NCI-H82 (cell line): ENCODE measurements around the gene FGFR2.

Experiments used
- DNase-seq: peaks from one replicate; lab custom pipeline; 2025; lab: John Stamatoyannopoulos, UW

FGFR2 gene

DNA sequence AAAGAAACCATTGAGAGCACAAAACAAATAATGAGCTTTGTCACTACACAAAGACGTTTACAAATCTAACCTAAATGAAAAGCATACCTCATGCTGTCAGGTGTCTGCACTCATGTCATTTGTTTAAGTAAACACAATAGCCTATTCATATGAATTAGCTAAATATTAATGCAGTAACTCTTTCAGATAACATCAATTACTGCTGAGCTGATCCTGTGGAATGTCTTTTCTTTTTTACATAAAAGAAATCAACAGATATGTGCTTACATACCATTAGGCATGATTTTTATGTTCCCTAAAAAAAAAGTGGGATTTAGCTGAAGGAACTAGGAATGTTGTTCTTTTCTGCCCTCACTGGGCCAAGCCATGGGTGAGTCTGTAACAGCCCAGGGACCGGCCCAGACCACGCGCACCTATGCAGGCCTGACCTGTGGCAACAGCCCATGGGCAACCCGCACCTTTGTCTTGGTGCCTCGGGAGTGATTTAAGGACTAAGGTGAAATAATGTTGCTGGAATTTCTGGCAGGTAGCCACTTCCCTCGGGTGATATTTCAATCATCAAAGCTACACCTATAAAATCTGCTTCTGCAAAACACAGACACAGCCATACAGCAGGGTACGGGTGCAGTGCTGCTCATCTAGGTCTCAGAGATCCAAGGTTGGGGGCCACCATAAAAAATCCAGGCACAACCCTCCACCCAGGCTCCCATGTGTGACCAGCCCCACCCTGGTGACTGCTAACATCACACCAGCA is 44.6 kb downstream of the FGFR2 start:
- no peak for DNase-seq

DNA sequence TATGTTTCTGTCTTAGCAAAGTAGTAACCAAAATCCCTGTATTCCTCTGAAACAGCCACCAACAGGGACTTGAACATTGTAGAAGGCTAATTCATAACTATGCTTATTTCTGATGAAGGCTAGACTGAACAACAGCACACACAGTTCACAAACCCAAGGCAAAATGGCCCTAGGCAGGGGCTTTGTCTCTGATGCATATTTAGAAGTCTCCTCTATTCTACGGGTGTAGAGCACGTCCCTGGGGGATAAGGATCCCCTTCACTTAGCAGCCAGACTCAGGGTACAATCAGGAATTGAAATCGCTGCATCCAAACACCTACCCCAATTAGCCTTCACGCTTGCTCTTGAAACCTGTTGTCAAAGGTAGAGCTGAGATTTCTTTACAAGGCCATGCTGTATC is 45.5 kb downstream of the FGFR2 start:
- DNase-seq, result no peak

DNA sequence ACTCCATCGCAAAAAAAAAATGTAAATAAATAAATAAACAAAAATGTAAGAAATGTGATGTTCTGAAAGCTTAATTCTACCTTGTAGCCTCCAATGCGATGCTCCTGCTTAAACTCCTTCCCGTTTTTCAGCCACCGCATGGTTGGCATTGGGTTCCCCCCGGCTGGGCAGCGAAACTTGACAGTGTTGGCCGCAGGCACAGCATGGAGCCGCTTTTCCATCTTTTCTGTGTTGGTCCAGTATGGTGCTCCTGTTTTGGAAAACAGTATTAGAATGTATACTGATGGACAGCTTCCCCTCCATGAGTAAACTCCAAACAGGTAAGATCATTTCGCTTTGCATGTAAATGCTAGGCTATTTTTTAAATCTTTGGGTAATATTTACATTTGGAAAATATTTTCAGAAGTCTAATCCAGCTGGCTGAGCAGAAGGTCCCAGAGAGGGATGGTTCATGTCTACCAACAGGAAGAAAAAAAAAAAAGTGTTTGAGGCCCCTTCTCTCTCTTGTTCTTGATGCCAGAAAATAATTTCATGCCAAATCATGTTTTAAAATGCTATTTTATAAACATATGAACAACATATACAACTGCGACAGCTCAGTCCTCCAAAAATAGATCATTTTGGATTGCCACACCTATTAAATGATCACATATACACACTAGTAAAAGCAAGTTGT is 46.9 kb downstream of the FGFR2 start:
- DNase-seq, result no peak

DNA sequence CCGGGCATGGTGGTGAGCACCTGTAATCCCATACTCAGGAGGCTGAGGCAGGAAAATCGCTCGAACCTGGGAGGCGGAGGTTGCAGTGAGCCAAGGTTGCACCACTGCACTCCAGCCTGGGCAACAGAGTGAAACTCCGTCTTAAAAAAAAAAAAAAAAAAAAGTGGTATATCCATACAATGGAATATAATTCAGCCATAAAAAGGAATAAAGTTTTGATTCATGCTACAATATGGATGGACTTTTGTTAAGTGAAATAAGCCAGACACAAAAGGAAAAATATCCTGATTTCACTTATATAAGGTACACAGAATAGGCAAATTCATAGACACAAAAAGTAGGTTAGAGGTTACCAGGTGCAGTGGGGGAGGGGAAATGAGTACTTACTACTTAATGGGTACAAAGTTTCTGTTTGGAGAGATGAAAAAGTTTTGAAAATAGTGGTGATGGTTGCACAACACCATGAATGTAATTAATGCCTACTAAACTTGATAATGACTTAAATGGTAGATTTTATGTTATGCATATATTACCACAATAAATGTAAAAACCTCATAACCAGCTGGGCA is 53.9 kb downstream of the FGFR2 start:
- no peak for DNase-seq

DNA sequence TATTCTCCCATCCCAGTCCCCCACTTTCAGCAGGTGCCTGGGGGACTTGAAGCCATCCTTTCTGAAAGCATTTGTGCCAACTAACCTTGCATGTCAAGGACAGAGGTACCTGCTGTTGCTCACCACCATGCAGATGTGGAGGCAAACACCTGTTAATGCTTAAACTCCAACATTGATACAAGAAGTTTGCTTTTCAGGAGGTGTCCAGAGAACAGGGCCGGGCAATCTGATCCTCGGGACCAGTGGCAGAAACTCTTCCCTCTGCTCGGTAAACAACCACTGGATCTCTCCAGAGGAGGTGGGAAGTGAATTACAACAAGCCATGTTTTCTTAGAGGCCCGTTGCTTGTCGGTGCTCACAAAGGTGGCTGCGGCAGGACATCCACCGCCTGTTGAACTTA is 54.7 kb downstream of the FGFR2 start:
- DNase-seq, result no peak

DNA sequence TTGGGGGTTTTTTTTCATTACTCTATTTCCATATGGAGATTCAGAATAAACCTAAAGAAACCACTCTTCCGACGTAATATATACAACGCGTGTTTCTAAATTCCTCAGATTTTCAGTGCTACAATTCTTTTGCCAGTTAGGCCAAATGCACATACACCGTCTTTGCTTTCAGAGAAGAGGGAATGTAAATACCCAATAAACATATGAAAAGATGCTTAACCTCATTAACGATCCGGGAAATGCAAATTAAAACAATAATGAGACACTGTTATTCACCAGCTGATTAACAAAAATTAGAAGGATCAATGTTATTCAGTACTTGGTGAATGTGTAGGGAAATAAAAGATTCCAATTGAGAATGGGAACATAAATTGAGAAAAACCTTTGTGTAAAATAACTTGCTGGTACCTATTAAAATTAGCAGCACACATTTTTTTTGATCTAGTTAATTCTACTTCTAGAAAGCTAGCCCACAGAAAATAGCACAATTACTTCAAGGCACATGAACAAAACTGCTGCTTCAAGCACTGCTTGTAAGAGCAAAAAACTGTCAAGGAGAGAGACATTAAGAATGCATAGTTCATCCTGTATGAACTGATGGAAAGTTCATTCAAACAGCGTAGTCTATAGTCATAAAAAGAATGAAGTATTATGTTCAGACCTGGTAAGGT is 56.7 kb downstream of the FGFR2 start:
- no peak for DNase-seq

DNA sequence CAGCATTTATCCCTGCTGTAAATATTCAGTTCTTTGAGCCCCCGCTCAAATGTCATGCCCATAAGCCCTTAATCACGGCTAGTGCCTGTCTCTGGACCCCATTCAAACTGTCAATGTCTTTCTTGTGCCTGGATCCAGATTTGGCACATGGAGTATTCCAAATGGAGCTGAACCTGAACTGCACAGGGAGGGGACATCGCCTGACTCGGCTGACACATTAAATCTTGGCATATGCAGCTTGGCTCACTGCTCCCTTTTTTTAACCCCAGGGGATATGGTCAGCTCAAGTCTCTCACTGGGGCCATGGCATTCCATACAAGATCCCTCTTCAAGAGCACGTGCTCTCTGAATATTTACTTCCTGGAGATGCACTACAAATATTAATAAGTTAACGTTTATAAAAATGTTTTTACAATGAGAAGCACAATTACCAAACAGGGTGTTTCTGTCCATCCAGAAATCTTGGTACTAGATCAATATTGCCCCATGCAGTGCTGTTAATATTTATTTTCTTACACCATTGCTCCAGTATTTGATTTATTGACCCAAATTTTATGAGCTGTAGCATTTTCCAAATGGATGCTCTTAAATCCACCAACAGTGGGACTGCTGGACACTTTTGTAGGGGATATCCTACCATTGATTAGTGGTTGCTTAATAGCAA is 57.4 kb downstream of the FGFR2 start:
- peak; percentile 34 for DNase-seq

DNA sequence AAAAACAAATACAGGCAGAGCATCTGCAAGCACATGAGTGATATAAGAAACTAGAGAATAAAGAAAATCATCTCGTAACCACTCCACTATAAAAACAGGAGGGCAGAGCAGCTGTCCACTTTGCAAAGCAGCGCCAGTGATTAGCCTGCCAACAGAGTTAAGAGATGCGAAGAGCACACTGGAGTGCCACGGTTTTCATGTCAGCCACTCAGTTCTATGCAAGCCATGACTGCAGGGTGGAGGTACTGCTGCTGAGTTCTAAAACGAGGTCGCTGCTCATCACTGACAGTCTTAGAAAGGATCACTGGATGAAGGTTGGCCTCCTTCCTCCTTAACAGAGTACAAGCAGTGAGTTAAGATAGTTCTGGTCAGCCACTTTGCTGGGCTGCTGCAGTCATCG is 58.5 kb downstream of the FGFR2 start:
- no peak for DNase-seq

DNA sequence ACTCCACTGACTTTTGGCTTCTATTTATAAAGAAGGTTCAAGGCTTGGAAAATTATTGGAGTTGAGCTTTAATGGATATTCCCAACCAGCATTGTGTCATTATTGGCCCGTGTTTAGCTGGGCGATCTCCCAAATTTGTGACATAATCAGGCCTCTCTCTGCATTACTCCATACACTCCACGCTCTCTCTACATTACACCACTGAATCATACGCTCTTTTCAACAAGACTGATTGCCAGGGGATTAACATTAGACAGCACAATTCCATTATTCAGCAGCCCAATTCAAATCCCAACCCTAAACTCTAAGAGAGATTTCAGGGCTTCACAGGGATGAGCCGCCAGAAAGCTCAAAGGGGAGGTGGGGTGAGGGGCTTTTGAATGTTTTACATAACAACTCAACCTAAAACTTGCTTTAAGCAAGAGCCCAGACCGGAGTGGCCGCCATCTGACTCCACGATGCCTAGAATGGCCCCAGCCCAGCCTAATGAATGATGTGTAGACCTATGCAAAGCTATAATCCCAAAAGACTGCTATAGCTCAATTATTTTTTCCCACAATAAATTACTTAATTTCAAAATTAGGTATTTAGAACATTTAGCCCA is 61.8 kb downstream of the FGFR2 start:
- peak; percentile 63 for DNase-seq

DNA sequence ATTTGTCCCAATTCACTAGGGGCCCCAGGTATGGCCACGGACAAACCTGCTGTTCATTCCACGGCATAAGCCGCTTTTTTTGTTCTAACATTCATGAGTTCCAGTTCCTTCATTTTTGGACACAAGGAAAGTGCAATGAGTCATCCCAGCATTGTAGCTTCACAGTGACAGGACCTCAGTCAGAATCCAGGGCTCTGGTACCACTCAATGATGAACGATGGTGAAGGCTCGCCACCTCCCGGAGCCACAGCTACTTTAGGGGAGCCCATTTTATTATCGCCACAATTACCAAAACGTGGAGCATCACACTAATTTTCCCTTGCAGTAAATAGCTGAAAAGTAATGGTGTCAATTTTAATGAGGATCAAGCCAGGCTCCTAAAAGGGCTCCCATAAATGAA is 62.9 kb downstream of the FGFR2 start:
- DNase-seq, result no peak

DNA sequence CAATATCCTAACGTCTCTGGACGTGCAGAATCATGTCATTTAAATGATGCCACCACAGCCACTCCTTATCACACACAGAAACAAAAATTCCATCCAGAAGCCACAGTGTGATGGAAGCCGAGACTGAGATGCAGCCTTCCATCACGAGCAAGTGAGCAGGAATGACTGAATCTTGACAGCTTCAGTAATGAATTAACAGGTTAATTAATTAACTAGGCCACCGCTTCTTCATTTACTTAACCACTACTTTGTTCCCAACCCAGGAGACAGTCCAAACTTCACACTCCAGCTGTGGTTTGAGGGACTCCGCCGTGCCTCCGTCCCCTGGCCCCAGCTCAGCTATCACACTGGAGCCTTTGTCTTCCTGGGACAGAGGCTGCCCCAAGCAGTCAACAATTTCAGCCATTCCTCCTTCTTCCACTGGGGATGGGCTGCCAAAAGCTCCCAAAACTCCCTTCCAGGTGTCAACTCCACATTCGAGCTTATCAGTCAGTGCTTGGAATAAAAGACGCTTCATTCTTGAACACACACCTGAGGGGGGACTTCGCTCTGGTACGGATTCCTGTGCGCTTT is 65.9 kb downstream of the FGFR2 start:
- DNase-seq, result no peak

DNA sequence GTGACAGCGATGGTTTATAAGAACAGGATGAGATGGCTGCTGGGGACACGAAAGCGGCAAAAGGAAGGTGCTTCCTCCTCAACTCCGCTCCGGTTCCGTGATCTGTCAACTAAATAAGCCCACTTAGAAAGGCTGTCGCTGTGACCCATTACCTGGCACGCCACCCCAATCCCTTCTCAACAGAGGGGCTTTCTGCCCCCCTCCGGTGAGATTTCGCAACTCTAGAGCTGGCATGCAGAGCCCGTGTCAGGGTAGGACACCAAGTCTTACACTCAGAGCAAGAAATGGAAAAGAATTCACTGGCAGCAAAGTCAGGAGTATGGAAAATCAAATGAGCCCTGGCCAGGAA is 66.4 kb downstream of the FGFR2 start:
- no peak for DNase-seq

DNA sequence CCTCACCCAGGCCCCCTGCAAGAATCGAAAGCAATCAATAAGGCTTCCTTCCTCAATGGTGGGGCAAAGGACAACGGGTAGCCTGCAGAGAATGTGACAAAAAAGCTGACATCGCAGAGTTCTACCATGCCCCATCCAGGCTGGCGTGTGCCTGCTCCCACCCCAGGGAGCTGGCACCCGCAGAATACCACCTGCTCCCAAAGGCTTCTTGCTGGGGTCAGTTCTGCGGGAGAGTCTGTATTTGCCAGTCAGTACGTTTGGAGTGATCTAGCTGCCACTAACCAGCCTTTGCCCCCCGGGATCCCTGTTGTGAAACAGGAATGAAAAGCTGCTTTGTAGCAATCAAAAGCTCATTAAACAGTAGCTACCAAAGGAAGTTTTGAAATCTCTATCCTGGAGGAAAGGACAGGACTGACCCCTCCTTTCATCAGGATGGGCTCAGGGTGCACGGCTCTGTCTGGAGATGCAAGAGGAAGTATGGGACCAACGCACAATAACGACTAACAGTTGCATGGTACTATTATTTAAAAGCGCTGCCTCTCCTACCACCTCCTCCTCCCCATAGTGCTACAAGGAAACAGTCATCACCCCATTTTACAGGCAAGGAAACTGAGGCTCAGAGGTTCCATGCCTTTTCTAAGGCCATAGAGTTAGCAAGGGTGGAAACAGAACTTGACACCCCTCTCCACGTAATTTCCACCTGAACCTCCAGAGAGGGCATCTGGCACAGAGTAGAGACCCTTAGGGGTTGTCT is 67.0 kb downstream of the FGFR2 start:
- DNase-seq, result no peak

DNA sequence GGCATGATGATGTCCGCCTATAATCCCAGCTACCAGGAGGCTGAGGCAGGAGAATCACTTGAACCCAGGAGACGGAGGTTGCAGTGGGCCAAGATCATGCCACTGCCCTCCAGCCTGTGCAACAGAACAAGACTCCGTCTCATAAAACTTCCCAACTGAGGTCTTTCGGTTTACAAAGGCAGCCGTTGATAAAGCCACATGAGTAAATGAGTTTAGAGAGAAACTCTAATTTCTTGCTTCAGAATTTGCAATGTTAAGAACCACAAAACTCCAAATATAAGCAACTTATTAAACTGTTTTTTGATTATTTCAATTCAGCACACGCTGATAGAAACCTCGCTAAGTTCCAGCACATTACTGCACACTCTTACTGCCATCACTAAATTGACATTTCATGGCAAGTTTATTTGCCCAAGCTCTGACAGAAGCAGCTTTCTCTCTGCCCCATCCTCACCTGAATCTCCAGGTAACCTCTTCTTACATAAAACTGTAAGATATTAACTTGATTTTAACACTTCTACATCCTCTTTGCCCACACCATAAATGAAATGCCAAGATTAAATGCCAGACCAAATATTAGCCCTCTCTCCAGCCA is 67.7 kb downstream of the FGFR2 start:
- DNase-seq, result no peak

DNA sequence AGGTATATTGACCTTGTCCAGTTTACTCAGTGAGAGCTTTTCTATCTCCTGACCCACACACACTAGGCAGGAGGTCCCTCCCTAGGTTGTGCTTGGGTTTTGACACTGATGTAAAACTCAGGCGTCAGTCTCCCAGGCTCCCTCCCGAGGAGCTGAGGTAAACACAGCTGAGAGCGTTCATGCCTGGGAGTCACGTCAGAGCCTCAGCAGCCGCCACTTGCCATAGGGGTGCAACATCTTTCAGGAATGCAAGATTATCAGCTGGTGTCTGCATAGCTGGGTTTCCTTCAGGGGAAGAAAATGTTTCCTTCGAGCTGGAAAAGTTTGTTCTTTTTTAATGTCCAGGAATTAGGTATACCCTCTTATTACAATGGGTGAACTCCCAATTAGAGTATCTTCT is 70.6 kb downstream of the FGFR2 start:
- no peak for DNase-seq

DNA sequence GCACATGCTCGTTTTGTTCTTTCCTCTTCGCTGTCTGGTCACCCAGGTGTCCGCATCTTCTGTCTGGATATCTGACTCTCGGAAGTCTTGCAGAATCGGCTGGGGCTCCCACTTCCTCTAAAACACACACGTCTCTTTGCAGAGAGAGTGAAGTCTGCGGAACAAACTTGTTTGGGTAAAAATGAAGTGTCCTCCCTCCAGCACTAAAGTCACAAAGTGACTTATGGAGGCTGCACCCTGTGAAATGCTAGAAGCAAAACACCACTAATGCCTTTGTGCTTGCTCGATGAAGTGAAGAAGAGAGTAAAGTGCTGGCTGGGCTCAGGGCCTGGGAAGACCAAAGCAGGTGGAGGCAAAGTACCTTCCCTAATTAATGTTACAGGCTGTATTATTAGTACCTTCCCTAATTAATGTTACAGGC is 71.4 kb downstream of the FGFR2 start:
- DNase-seq, result no peak

DNA sequence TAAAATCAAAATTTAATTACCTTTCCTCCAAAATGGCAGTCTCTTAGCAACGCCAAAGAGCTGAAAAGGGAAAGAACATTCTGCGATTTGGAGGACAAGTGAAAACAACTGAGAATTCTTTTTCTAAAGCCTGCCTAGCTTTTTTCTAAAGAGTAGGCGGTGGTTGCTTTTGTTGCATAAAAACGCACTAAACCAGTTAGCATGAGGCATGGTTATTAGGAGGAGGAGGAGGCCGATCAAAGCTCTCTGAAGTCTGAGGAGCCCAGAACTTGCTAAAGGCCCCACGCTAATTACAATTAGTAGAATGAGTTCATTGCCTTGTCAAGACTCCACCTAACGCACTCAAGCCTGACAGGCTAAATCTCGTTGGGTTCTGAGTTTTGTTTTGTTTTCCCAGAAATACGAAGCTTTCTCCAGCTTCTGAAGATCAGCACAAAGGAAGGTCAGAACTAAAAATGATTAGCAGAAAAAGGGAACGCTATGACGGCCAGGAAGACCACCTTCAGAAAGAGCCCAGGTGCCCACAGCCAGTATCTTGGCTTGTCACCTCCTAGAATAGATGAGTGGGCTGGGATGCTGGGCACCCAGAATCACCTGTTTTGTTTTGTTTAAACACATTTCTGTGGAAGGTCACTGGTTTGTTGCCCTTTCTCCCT is 72.0 kb downstream of the FGFR2 start:
- DNase-seq, result no peak

DNA sequence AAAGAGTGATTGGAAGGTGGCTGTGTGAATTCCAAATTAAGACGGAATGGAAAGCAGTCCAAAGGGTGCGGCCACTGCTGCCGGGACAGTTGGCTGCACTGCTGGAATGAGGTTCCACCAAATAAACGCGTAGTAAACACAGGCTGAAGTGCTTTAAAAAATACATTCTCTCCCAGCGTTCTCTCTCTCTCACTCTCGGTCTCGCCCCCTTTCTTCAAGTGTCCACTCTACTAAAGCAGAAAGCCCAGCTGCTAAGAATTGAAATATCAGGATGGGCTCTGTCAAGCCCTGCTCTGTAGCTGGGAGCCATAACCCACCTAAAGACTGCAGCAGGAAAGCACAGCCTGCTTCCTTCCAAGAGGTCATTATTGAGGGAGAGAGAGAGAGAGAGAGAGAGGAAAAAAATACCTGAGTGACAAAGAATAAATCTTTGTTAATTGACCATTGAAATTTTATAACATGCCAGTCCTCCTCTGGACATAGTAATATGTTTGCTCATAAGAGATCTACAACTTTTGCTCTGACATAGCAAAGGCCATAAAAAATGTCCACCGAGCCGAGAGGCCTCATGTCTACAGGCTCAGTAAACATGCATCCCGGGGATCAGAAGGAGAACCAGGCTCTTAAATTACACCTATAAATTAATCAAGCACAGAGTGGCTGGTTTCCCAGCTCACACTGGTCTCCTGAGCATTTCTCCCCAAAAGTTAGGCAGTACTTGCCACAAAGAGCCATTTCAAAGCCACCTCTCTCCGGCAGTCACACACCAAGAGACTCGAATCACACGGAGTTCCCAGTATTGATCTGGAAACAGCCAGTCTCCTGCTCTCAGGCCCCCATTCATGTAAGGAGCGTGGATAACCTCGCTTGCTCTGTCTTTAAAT is 72.8 kb downstream of the FGFR2 start:
- DNase-seq, result no peak
